Cardiac muscle cell (in vitro differentiated cells and primary cell): ENCODE data around the gene EFNA3. TPM values are rescaled to one million over a fixed set of nuclear protein-coding genes. Genes with fewer than 3 reads are reported as not detected.

Experiments used
- DNase-seq, 2 donors: peaks; one replicate each; pipeline versions ENCODE4 v3.0.0 to v3.0.0-alpha.2; 2010 to 2017; ENCODE audit warnings: low read depth in 1 of 2, low spot score in 1 of 2
- H3K27ac ChIP-seq: fragments of 200-600 bp; sonication (generic); 2 replicates; pipeline ENCODE4 v1.5.1; 2016
- H3K27me3 ChIP-seq: fragments of 200-600 bp; sonication (generic); 2 replicates; pipeline ENCODE4 v1.6.0; 2016; ENCODE audit warnings: control low read depth
- H3K36me3 ChIP-seq: fragments of 200-600 bp; sonication (generic); 2 replicates; pipeline ENCODE4 v1.5.1; 2016; ENCODE audit warnings: control low read depth
- H3K4me1 ChIP-seq: fragments of 200-600 bp; sonication (generic); 2 replicates; pipeline ENCODE4 v1.8.1; 2017; ENCODE audit warnings: low read depth, mild to moderate bottlenecking, mixed run types
- H3K4me3 ChIP-seq: fragments of 200-600 bp; sonication (generic); 2 replicates; pipeline ENCODE4 v1.5.1; 2016; ENCODE audit warnings: mild to moderate bottlenecking
- H3K9me3 ChIP-seq: fragments of 200-600 bp; sonication (generic); 2 replicates; pipeline ENCODE4 v1.5.1; 2017; ENCODE audit warnings: low read depth, mild to moderate bottlenecking, control low read depth
- CTCF ChIP-seq: IDR thresholded peaks from 2 replicates; pipeline ENCODE4 v1.5.1; 2012; ENCODE audit warnings: low read depth, mild to moderate bottlenecking, low read length
- polyA plus RNA-seq: library from polyadenylated mRNA; unstranded; fragments of >200 nt; fragmentation: Nextera tagmentation; extraction: Ambion mirVana; gene quantifications from 2 replicates; pipeline ENCODE4 v1.2.1, GENCODE V29; 2016
- total RNA-seq: library from RNA; depleted of rRNA; stranded (reverse); fragments of >200 nt; gene quantifications from 2 replicates; pipeline ENCODE4 v1.2.3, GENCODE V29; 2016

The EFNA3 gene
- total and polyA plus RNA-seq, 2 experiments from 2014 or later, result 26.3 to 43.0 TPM

GRCh38 chr1:155135415-155136028, 56.9 kb downstream of the EFNA3 start, which contains the start of gene SLC50A1:
Gene SLC50A1 (plus strand): TSS chr1:155135852. CDS start chr1:155135912, 60 bp downstream.
- Histone ChIP-seq H3K4me1 (peaks cover 17% of the 10 kb centered on the region), H3K27ac (peak within 1 kb of the TSS; percentile 93), H3K27me3 (no peaks in the 10 kb centered on the region), H3K36me3 (peaks cover 28% of the 10 kb centered on the region), H3K4me3 (peak within 1 kb of the TSS; percentile 47), H3K9me3 (no peaks in the 10 kb centered on the region)
- DNase-seq, result peak; percentile 97 to 98
- no peak for TF ChIP-seq CTCF

- H3K27ac ChIP-seq, result peak overlapping the region; percentile 93
- peaks cover 24% of the 10 kb centered on the region for H3K36me3 ChIP-seq
- H3K4me1 ChIP-seq, result peaks cover 13% of the 10 kb centered on the region
- DNase-seq, result no peak
- no peaks in the 10 kb centered on the region for H3K27me3 ChIP-seq
- H3K4me3 ChIP-seq, result peak overlapping the region; percentile 47
- TF ChIP-seq CTCF, result no peak
- H3K9me3 ChIP-seq, result no peaks in the 10 kb centered on the region
Measured at GRCh38 chr1:155136748-155137147, 58.1 kb downstream of the EFNA3 start.

Other genes starting within 250 kb of the EFNA3 start
- gene KCNN3, start 208.6 kb upstream of the EFNA3 start, total RNA-seq, result 0.81 and 1.5 TPM in 2 replicates
- 1.1 and 2.9 TPM in 2 replicates for gene KCNN3, start 208.6 kb upstream of the EFNA3 start, polyA plus RNA-seq
- 20.1 and 23.8 TPM in 2 replicates for gene PMVK, start 142.1 kb upstream of the EFNA3 start, total RNA-seq
- 94.4 and 95.4 TPM in 2 replicates for gene PMVK, start 142.1 kb upstream of the EFNA3 start, polyA plus RNA-seq
- 155 and 161 TPM in 2 replicates for gene PBXIP1, start 122.7 kb upstream of the EFNA3 start, total RNA-seq
- 93.7 and 108 TPM in 2 replicates for gene PBXIP1, start 122.7 kb upstream of the EFNA3 start, polyA plus RNA-seq
- 45.6 and 48.0 TPM in 2 replicates for gene PYGO2, start 117.1 kb upstream of the EFNA3 start, total RNA-seq
- 45.3 and 49.2 TPM in 2 replicates for gene PYGO2, start 117.1 kb upstream of the EFNA3 start, polyA plus RNA-seq
- 80.0 and 80.3 TPM in 2 replicates for gene SHC1, start 108.1 kb upstream of the EFNA3 start, total RNA-seq
- 66.8 and 70.7 TPM in 2 replicates for gene SHC1, start 108.1 kb upstream of the EFNA3 start, polyA plus RNA-seq
- gene CKS1B, start 104.2 kb upstream of the EFNA3 start, total RNA-seq, result 52.9 and 96.5 TPM in 2 replicates
- gene CKS1B, start 104.2 kb upstream of the EFNA3 start, polyA plus RNA-seq, result 157 and 337 TPM in 2 replicates
- 34.3 and 39.7 TPM in 2 replicates for gene FLAD1, start 95.5 kb upstream of the EFNA3 start, total RNA-seq
- 59.2 and 60.8 TPM in 2 replicates for gene FLAD1, start 95.5 kb upstream of the EFNA3 start, polyA plus RNA-seq
- not detected in 2 replicates for gene LENEP, start 85.3 kb upstream of the EFNA3 start, total RNA-seq
- gene LENEP, start 85.3 kb upstream of the EFNA3 start, polyA plus RNA-seq, result 0.72 TPM in 1 of 2 replicates, not detected in the other
- 25.5 and 25.6 TPM in 2 replicates for gene ZBTB7B, start 76.0 kb upstream of the EFNA3 start, total RNA-seq
- 4.6 and 4.7 TPM in 2 replicates for gene ZBTB7B, start 76.0 kb upstream of the EFNA3 start, polyA plus RNA-seq
- 4.3 and 5.4 TPM in 2 replicates for gene DCST2, start 45.1 kb upstream of the EFNA3 start, total RNA-seq
- 1.1 and 3.8 TPM in 2 replicates for gene DCST2, start 45.1 kb upstream of the EFNA3 start, polyA plus RNA-seq
- gene DCST1, start 45.0 kb upstream of the EFNA3 start, total RNA-seq, result not detected in 2 replicates
- 0.27 and 0.57 TPM in 2 replicates for gene DCST1, start 45.0 kb upstream of the EFNA3 start, polyA plus RNA-seq
- gene ADAM15, start 27.5 kb upstream of the EFNA3 start, total RNA-seq, result 19.5 and 23.0 TPM in 2 replicates
- gene ADAM15, start 27.5 kb upstream of the EFNA3 start, polyA plus RNA-seq, result 23.0 and 25.2 TPM in 2 replicates
- gene EFNA4, start 15.1 kb upstream of the EFNA3 start, total RNA-seq, result 29.2 and 36.0 TPM in 2 replicates
- gene EFNA4, start 15.1 kb upstream of the EFNA3 start, polyA plus RNA-seq, result 18.3 and 29.6 TPM in 2 replicates
- gene EFNA1, start 49.0 kb downstream of the EFNA3 start, total RNA-seq, result 39.1 and 43.1 TPM in 2 replicates
- gene EFNA1, start 49.0 kb downstream of the EFNA3 start, polyA plus RNA-seq, result 83.5 and 104 TPM in 2 replicates
- gene SLC50A1, start 57.0 kb downstream of the EFNA3 start, total RNA-seq, result 18.4 and 20.9 TPM in 2 replicates
- gene SLC50A1, start 57.0 kb downstream of the EFNA3 start, polyA plus RNA-seq, result 45.1 and 50.7 TPM in 2 replicates
- 102 and 114 TPM in 2 replicates for gene DPM3, start 61.7 kb downstream of the EFNA3 start, total RNA-seq
- 105 and 110 TPM in 2 replicates for gene DPM3, start 61.7 kb downstream of the EFNA3 start, polyA plus RNA-seq
- gene KRTCAP2, start 94.5 kb downstream of the EFNA3 start, total RNA-seq, result 122 and 124 TPM in 2 replicates
- 357 and 428 TPM in 2 replicates for gene KRTCAP2, start 94.5 kb downstream of the EFNA3 start, polyA plus RNA-seq
- 3.6 and 5.4 TPM in 2 replicates for gene TRIM46, start 95.0 kb downstream of the EFNA3 start, total RNA-seq
- 2.9 and 3.2 TPM in 2 replicates for gene TRIM46, start 95.0 kb downstream of the EFNA3 start, polyA plus RNA-seq
- 10.8 and 14.2 TPM in 2 replicates for gene THBS3, start 129.1 kb downstream of the EFNA3 start, total RNA-seq
- gene THBS3, start 129.1 kb downstream of the EFNA3 start, polyA plus RNA-seq, result 9.4 and 15.1 TPM in 2 replicates
- 24.7 and 45.0 TPM in 2 replicates for gene MTX1, start 129.9 kb downstream of the EFNA3 start, total RNA-seq
- gene MTX1, start 129.9 kb downstream of the EFNA3 start, polyA plus RNA-seq, result 31.9 and 50.2 TPM in 2 replicates
- gene ENTREP3, start 176.6 kb downstream of the EFNA3 start, total RNA-seq, result 39.5 and 46.2 TPM in 2 replicates
- gene ENTREP3, start 176.6 kb downstream of the EFNA3 start, polyA plus RNA-seq, result 42.0 and 59.2 TPM in 2 replicates
- gene SCAMP3, start 183.5 kb downstream of the EFNA3 start, total RNA-seq, result 67.3 and 109 TPM in 2 replicates
- gene SCAMP3, start 183.5 kb downstream of the EFNA3 start, polyA plus RNA-seq, result 100 and 172 TPM in 2 replicates
- gene CLK2, start 194.7 kb downstream of the EFNA3 start, total RNA-seq, result 57.3 and 65.3 TPM in 2 replicates
- gene CLK2, start 194.7 kb downstream of the EFNA3 start, polyA plus RNA-seq, result 45.1 and 68.5 TPM in 2 replicates
- gene HCN3, start 198.6 kb downstream of the EFNA3 start, total RNA-seq, result 1.7 and 3.5 TPM in 2 replicates
- gene HCN3, start 198.6 kb downstream of the EFNA3 start, polyA plus RNA-seq, result 3.7 and 12.9 TPM in 2 replicates
- 0.06 TPM in 1 of 2 replicates, not detected in the other for gene PKLR, start 222.6 kb downstream of the EFNA3 start, total RNA-seq
- gene PKLR, start 222.6 kb downstream of the EFNA3 start, polyA plus RNA-seq, result not detected in 2 replicates
- gene FDPS, start 230.0 kb downstream of the EFNA3 start, total RNA-seq, result 167 and 310 TPM in 2 replicates
- gene FDPS, start 230.0 kb downstream of the EFNA3 start, polyA plus RNA-seq, result 269 and 565 TPM in 2 replicates
- 25.9 and 35.6 TPM in 2 replicates for gene RUSC1, start 242.1 kb downstream of the EFNA3 start, total RNA-seq
- 26.7 and 44.4 TPM in 2 replicates for gene RUSC1, start 242.1 kb downstream of the EFNA3 start, polyA plus RNA-seq